GM19099 (cell line): Measurements from ENCODE around the gene CX3CL1.

ENCODE experiments used
- POLR2A ChIP-seq: IDR thresholded peaks from 3 replicates; pipeline ENCODE4 v1.6.1; 2011; ENCODE audit warnings: low read depth; ENCODE audit not compliant: insufficient read length; ENCODE audit errors: extremely low read depth

Gene CX3CL1

DNA sequence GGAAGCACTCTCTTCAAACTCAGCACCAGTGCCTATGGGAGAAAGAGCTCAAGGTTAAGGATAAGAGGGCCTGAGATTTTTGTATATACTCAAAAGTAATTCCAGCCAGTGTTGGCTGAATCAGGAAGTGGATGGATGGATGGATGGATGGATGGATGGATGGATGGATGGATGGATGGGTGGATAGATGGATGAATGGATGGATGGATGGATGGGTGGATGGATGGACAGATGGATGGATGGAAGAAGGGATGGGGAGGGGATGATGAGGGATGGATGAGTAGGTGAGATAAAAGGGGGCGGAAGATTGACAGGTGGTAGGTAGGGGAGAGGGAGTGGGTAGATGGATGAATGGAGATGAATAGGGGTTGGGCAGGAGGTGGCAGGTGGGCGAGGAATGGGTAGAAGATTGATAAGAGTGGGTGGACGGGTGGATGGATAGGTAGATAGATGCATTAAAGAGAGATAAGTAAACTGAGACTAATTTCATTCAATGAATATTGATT is 4.1 kb downstream of the CX3CL1 start:
- no peak for TF ChIP-seq POLR2A

- TF ChIP-seq POLR2A, result no peak
Observed at GRCh38 chr16:57377080-57377841, 5.0 kb downstream of the CX3CL1 start.

DNA sequence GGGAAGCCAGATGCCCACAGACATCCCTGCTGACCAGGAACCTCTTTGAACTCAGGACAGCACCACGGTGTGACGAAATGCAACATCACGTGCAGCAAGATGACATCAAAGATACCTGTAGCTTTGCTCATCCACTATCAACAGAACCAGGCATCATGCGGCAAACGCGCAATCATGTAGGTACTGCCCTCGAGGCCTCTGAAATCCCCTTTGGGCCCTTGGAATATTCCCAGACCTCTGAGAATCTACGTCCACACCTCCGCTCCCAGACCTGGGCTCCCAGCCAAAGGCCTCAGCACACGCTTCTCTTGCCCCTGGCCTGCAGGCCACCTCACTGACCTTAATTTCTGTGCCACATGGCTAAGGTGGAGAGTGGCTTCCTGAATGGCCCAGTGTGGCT is 7.3 kb downstream of the CX3CL1 start:
- TF ChIP-seq POLR2A, result no peak

GRCh38 chr16:57380671-57381462 is 8.6 kb downstream of the CX3CL1 start:
- TF ChIP-seq POLR2A, result no peak

DNA sequence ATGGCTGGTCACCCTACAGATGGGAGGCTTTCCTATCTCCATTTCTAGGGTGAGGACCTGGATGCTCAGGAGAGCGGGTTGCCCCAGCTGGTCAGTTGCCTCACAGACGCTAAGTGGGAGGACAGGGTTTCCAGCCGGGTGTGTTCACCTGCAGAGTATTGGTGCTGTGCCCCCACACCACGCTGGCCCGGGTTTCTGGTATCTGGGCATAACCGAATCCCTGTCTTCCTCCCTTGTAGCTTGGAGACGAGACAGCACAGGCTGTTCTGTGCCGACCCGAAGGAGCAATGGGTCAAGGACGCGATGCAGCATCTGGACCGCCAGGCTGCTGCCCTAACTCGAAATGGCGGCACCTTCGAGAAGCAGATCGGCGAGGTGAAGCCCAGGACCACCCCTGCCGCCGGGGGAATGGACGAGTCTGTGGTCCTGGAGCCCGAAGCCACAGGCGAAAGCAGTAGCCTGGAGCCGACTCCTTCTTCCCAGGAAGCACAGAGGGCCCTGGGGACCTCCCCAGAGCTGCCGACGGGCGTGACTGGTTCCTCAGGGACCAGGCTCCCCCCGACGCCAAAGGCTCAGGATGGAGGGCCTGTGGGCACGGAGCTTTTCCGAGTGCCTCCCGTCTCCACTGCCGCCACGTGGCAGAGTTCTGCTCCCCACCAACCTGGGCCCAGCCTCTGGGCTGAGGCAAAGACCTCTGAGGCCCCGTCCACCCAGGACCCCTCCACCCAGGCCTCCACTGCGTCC is 9.7 kb downstream of the CX3CL1 start:
- TF ChIP-seq POLR2A, result no peak

DNA sequence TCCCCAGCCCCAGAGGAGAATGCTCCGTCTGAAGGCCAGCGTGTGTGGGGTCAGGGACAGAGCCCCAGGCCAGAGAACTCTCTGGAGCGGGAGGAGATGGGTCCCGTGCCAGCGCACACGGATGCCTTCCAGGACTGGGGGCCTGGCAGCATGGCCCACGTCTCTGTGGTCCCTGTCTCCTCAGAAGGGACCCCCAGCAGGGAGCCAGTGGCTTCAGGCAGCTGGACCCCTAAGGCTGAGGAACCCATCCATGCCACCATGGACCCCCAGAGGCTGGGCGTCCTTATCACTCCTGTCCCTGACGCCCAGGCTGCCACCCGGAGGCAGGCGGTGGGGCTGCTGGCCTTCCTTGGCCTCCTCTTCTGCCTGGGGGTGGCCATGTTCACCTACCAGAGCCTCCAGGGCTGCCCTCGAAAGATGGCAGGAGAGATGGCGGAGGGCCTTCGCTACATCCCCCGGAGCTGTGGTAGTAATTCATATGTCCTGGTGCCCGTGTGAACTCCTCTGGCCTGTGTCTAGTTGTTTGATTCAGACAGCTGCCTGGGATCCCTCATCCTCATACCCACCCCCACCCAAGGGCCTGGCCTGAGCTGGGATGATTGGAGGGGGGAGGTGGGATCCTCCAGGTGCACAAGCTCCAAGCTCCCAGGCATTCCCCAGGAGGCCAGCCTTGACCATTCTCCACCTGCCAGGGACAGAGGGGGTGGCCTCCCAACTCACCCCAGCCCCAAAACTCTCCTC is 10.4 kb downstream of the CX3CL1 start:
- TF ChIP-seq POLR2A, result no peak

DNA sequence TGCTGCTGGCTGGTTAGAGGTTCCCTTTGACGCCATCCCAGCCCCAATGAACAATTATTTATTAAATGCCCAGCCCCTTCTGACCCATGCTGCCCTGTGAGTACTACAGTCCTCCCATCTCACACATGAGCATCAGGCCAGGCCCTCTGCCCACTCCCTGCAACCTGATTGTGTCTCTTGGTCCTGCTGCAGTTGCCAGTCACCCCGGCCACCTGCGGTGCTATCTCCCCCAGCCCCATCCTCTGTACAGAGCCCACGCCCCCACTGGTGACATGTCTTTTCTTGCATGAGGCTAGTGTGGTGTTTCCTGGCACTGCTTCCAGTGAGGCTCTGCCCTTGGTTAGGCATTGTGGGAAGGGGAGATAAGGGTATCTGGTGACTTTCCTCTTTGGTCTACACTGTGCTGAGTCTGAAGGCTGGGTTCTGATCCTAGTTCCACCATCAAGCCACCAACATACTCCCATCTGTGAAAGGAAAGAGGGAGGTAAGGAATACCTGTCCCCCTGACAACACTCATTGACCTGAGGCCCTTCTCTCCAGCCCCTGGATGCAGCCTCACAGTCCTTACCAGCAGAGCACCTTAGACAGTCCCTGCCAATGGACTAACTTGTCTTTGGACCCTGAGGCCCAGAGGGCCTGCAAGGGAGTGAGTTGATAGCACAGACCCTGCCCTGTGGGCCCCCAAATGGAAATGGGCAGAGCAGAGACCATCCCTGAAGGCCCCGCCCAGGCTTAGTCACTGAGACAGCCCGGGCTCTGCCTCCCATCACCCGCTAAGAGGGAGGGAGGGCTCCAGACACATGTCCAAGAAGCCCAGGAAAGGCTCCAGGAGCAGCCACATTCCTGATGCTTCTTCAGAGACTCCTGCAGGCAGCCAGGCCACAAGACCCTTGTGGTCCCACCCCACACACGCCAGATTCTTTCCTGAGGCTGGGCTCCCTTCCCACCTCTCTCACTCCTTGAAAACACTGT is 11.3 kb downstream of the CX3CL1 start:
- TF ChIP-seq POLR2A, result no peak

- TF ChIP-seq POLR2A, result no peak
Observed at GRCh38 chr16:57384248-57385070, 12.2 kb downstream of the CX3CL1 start.

DNA sequence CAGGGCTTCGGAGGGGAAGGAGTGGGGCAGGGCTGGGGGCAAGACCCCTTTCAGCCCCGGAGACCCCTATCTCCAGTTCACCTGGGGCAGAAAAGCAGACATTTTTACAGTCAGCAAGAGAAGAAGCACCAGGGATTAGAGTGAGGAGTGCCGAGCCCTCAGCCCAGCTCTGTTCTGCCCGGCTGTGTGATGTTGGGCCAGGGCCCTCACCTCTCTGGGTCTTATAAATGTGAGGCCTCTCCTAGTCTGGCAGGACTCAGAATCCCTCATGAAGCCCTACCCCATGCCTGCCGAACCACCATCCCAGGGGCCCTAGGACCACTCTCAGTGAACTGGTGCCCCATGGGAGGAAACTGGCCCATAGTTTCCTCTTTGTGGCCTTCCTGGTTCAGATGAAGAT is 12.8 kb downstream of the CX3CL1 start:
- TF ChIP-seq POLR2A, result no peak

DNA sequence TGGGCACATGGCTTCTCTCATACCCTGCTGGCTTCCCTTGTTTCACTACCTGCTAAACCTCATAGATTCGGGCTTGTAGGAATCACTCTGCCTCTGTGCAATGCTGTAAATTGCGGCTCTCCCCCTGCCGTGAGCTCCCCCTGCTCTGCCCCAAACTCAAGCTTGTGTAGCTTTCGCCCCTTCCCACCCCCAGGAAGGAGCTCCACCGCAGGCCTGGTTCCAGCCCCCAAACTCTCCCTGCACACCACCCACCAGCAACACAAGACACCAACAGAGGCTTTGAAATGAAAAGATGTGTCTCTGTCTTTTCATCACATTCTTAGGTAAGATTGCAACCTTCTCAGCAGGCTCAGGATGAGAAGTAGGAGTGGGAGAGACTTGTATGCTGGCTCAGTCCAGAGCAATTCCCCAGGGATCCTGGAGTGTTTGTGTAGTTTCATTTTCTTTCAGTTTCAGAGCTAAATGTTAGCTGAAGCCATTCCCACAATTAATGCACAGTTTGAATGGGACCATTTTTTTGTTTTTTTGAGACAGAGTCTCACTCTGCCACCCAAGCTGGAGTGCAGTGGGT is 14.2 kb downstream of the CX3CL1 start:
- TF ChIP-seq POLR2A, result no peak

DNA sequence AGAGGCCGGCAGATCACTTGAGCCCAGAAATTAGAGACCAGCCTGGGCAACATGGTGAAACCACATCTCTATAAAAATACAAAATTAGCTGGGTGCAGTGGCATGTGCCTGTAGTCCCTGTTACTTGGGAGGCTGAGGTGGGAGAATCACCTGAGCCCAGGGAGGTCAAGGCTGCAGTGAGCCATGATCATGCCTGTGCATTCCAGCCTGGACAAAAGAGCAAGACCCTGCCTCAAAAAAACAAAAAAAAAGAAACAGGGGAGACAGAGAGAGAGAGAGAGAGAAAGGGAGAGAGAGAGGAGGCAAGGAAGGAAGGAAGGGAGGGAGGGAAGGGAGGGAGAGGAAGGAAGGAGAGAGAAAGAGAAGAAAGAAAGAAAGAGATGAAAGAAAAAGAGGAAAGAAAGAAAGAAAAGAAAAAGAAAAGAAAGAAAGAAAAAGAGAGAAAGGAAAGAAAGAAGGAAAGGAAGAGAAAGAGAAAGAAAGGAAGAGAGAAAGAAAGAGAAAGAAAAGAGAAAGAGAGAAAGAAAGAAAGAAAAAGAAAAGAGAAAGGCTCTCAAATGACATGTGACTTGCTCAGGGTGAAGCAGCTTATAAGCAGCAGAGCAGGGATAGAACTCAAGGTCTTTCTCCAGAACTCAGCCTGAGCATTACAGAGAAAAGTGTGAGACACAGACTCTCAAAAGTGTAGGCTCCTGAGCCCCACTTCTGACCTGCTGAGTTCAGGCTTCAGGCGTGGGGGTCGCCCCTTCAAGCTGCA is 15.5 kb downstream of the CX3CL1 start:
- TF ChIP-seq POLR2A, result peak; percentile 30

DNA sequence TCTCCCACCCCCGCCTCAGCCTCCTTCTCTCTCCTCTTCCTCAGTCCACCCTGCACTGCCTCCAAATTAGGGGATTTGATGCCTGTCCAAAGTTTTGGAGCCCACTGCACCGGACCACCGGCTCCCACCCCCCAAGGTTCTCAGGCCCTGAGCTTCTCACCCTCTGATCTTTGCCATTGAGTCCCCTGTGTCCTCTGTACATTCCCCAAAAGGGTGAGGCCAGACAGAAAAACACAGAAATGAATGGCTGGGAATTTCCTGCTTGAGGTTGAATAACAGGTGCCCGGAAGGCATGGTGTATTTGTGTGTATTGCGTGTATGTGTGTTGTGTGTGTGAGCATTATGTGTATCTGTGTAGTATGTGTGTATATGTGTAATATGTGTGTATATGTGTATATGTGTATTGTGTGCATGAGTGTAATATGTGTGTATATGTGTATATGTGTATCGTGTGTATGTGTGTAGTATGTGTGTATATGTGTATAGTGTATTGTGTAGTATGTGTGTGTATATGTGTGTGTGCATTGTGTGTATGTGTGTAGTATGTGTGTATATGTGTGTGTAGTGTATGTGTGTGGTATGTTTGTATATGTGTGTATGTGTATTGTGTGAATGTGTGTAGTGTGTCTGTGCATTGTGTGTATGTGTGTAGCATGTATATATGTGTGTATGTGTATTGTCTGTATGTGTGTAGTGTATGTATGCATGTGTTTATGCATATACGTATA is 16.2 kb downstream of the CX3CL1 start:
- TF ChIP-seq POLR2A, result no peak

- no peak for TF ChIP-seq POLR2A
Observed at GRCh38 chr16:57389087-57389468, 16.8 kb downstream of the CX3CL1 start.
